SU-DHL-6 (cell line): Measurements from ENCODE around the gene COMT.

Experiments
- H2AFZ ChIP-seq: fragments of 200-600 bp; sonication (generic); 2 replicates; pipeline ENCODE4 v1.6.1; 2014; ENCODE audit warnings: low read depth, mild to moderate bottlenecking, moderate library complexity, mixed read lengths, antibody characterized with exemption, low read length; ENCODE audit not compliant: severe bottlenecking
- H3F3A ChIP-seq: fragments of 200-600 bp; shearing (Covaris generic); 2 replicates; pipeline ENCODE4 v1.6.0; 2016; ENCODE audit warnings: antibody characterized with exemption, mild to moderate bottlenecking; ENCODE audit not compliant: insufficient read depth
- H3K27ac ChIP-seq: fragments of 200-600 bp; sonication (generic); 2 replicates; pipeline ENCODE4 v1.5.1; 2016; ENCODE audit warnings: low read depth, mild to moderate bottlenecking, low read length, moderate library complexity, mixed read lengths
- H3K27me3 ChIP-seq: fragments of 200-600 bp; sonication (generic), shearing (Covaris generic); 2 replicates; pipeline ENCODE4 v1.6.0; 2014; ENCODE audit warnings: mild to moderate bottlenecking, low read length
- H3K36me3 ChIP-seq: fragments of 200-600 bp; sonication (generic); 2 replicates; pipeline ENCODE4 v1.6.1; 2014; ENCODE audit warnings: mild to moderate bottlenecking, low read length, mixed read lengths
- H3K4me2 ChIP-seq: fragments of 300-600, 200-600 bp; shearing (Covaris generic), sonication (generic); 2 replicates; pipeline ENCODE4 v1.6.0; 2014; ENCODE audit warnings: low read length, low read depth, mild to moderate bottlenecking; ENCODE audit not compliant: poor library complexity, severe bottlenecking
- H3K4me3 ChIP-seq: fragments of 200-600 bp; sonication (generic); 2 replicates; pipeline ENCODE4 v1.5.1; 2014; ENCODE audit warnings: antibody characterized with exemption, low read length, mild to moderate bottlenecking, mixed read lengths; ENCODE audit not compliant: insufficient read depth, poor library complexity, severe bottlenecking
- H3K79me2 ChIP-seq: fragments of 200-600 bp; sonication (generic); 2 replicates; pipeline ENCODE4 v1.6.1; 2014; ENCODE audit warnings: mild to moderate bottlenecking, low read length, moderate library complexity; ENCODE audit not compliant: insufficient read depth
- H3K9ac ChIP-seq: fragments of 200-600 bp; sonication (generic); 2 replicates; pipeline ENCODE4 v1.7.0; 2014; ENCODE audit warnings: mild to moderate bottlenecking, low read length
- H3K9me2 ChIP-seq: fragments of 200-600 bp; sonication (generic); replicated peaks from 2 replicates; pipeline ENCODE4 v1.6.1; 2014; ENCODE audit warnings: low read length; ENCODE audit not compliant: insufficient read depth
- H3K9me3 ChIP-seq: fragments of 200-600 bp; sonication (generic); 2 replicates; pipeline ENCODE4 v1.6.1; 2014; ENCODE audit warnings: low read length, mixed read lengths; ENCODE audit not compliant: insufficient read depth
- H4K20me1 ChIP-seq: fragments of 200-600 bp; sonication (generic); 2 replicates; pipeline ENCODE4 v1.6.1; 2014; ENCODE audit warnings: low read depth, mild to moderate bottlenecking, antibody characterized with exemption, low read length, moderate library complexity, mixed read lengths
- EZH2phosphoT487 ChIP-seq: fragments of 200-600 bp; sonication (generic), shearing (Covaris generic); conservative IDR thresholded peaks from 2 replicates; pipeline ENCODE4 v1.6.1; 2018; ENCODE audit warnings: mild to moderate bottlenecking, antibody characterized with exemption, low read length, moderate library complexity, mixed read lengths
- TF ChIP-seq, protein P1 (sequence below): fragments of 200-600 bp; sonication (generic); IDR thresholded peaks from one replicate; pipeline ENCODE4 v1.5.1; 2017; ENCODE audit warnings: antibody characterized with exemption, mild to moderate bottlenecking, low read length, moderate library complexity; ENCODE audit not compliant: insufficient read depth, poor library complexity, severe bottlenecking

Gene COMT

DNA sequence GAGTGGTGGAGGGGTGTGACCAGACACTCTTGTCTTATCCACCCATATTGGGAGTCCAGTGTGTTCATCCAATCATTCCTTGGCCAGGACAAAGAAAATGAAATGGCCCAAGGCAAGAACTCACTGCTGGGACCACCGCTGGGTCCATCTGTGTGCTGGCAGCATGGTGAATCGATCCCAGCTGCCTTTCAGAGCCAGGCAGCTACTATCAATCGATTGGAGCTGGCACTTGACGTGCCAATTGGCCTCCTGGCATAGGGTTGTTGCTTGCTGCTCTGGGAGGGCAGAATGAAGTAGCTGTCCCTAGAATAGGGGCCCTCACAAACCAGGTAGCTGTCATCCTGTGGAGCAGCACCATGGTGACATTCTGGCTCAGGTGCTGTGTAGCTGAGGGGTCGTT, 76.4 kb downstream of the COMT start:
- no peaks in the 10 kb centered on the region for H3F3A ChIP-seq
- H3K9me3 ChIP-seq, result no peaks in the 10 kb centered on the region
- no peaks in the 10 kb centered on the region for H3K9me2 ChIP-seq
- TF ChIP-seq, protein P1, sequence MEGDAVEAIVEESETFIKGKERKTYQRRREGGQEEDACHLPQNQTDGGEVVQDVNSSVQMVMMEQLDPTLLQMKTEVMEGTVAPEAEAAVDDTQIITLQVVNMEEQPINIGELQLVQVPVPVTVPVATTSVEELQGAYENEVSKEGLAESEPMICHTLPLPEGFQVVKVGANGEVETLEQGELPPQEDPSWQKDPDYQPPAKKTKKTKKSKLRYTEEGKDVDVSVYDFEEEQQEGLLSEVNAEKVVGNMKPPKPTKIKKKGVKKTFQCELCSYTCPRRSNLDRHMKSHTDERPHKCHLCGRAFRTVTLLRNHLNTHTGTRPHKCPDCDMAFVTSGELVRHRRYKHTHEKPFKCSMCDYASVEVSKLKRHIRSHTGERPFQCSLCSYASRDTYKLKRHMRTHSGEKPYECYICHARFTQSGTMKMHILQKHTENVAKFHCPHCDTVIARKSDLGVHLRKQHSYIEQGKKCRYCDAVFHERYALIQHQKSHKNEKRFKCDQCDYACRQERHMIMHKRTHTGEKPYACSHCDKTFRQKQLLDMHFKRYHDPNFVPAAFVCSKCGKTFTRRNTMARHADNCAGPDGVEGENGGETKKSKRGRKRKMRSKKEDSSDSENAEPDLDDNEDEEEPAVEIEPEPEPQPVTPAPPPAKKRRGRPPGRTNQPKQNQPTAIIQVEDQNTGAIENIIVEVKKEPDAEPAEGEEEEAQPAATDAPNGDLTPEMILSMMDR, result no peak
- TF ChIP-seq EZH2phosphoT487, result no peak
- H3K9ac ChIP-seq, result no peak overlapping the region
- peaks cover 9% of the 10 kb centered on the region; the same call in 1 of the 2 replicates for H3K79me2 ChIP-seq
- H2AFZ ChIP-seq, result no peak overlapping the region
- no peak overlapping the region for H3K4me3 ChIP-seq
- no peaks in the 10 kb centered on the region for H3K36me3 ChIP-seq
- H4K20me1 ChIP-seq, result no peaks in the 10 kb centered on the region
- H3K4me2 ChIP-seq, result no peak overlapping the region
- H3K27me3 ChIP-seq, result no peaks in the 10 kb centered on the region
- no peak overlapping the region for H3K27ac ChIP-seq
